Measurements from ENCODE around the gene QSER1. TPM values are rescaled to one million over a fixed set of nuclear protein-coding genes. Genes with fewer than 3 reads are reported as not detected.

QSER1 gene
- total and polyA plus RNA-seq, 10 of the 15 experiments (the other 5 are each of a cell fraction or from before 2014, with no cell fraction given), result 2.1 to 15.0 (median 9.4) TPM

DNA sequence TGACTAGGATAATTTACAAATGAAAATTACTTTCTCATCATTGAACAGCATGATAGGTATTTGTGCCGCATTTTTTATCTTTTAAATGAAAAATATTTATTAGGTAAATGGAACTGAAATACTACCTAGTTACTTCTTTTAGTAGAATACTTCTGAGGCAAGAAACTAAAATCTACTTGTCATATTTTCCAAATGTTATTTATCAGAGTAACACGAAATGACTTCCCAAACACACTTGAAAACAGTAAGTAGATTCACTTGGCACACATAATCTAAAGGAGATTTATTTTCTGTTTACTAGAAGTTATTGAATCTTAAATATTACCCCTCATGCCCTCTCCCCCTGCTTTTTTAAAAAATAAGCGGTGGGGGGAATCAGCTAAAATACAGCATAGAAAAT is 2.3 kb downstream of the QSER1 start:
- peak overlapping the region; percentile 91 for H3K4me3 ChIP-seq
- ChIA-PET CTCF (interaction anchor here (1.0 to 6.3 kb wide), 16 partner anchors 9 to 266 kb away, joined by 3 to 41 read pairs (median 4); no protein-coding TSS in a partner anchor), POLR2A (interaction anchor here (0.5 to 1.4 kb wide), 4 partner anchors 23 to 168 kb away, joined by 4 to 6 read pairs (median 4); no protein-coding TSS in a partner anchor), RAD21 (ENCODE audit: unreplicated experiment) (interaction anchor here (0.7 to 5.0 kb wide), 11 partner anchors 42 to 170 kb away, joined by 3 to 27 read pairs (median 5); partner anchors contain the start of gene PRRG4), SMC1A (ENCODE audit: uncharacterized antibody, unreplicated experiment) (interaction anchor here (0.7 to 7.4 kb wide), 23 partner anchors 9 to 169 kb away, joined by 3 to 47 read pairs (median 5); no protein-coding TSS in a partner anchor)
- peak overlapping the region; percentile 73 for H3K4me2 ChIP-seq (ENCODE audit: control insufficient read depth, insufficient read depth)
- DNase-seq (ENCODE audit: low read depth, low spot score) (no peak), ATAC-seq (no peak), FAIRE-seq (no peak)
- H3K4me1 ChIP-seq (ENCODE audit: control insufficient read depth, insufficient read depth, low read length), result peaks cover 20% of the 10 kb centered on the region
- H3K36me3 ChIP-seq (ENCODE audit: control insufficient read depth in 2 of 2, insufficient read depth in 2 of 2, low read length in 1 of 2), result peaks cover 0 to under 1% of the 10 kb centered on the region in 2 experiments; a peak in 1 of 4 replicates
- H2AFZ ChIP-seq (ENCODE audit: control insufficient read depth, low read depth, low read length), result no peak overlapping the region
- intact Hi-C loops (cut with micrococcal nuclease; ENCODE audit: unreplicated experiment) (loop anchor here (5.0 to 10.0 kb wide), 2 partner anchors 68 to 360 kb away; partner anchors contain the start of genes HIPK3 and PRRG4), in situ Hi-C loops (cut with MboI) (no loop called here)
- no peaks in the 10 kb centered on the region for H3K9me3 ChIP-seq (replicated peaks; ENCODE audit: control insufficient read depth, insufficient read depth, low read length)
- TF ChIP-seq PML (IDR thresholded peaks at IDR 0.05; ENCODE audit: low read length), result no peak
- no peak for TF ChIP-seq PKNOX1 (IDR thresholded peaks at IDR 0.05)
- no peak for TF ChIP-seq KLF5 (IDR thresholded peaks at IDR 0.05; ENCODE audit: partially characterized antibody)
- no peak for TF ChIP-seq CBX3 (IDR thresholded peaks at IDR 0.05; ENCODE audit: borderline replicate concordance, low read depth)
- no peak for TF ChIP-seq ATF2 (IDR thresholded peaks at IDR 0.05; ENCODE audit: low read length)
- TF ChIP-seq RELA (IDR thresholded peaks at IDR 0.05; ENCODE audit: borderline replicate concordance, partially characterized antibody), result no peak
- no peak for TF ChIP-seq LARP7 (IDR thresholded peaks at IDR 0.05)
- TF ChIP-seq, protein P1, sequence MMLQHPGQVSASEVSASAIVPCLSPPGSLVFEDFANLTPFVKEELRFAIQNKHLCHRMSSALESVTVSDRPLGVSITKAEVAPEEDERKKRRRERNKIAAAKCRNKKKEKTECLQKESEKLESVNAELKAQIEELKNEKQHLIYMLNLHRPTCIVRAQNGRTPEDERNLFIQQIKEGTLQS (IDR thresholded peaks at IDR 0.05; ENCODE audit: borderline replicate concordance, extremely low read depth, low read depth, low read length), result no peak
- TF ChIP-seq ZNF274 (IDR thresholded peaks at IDR 0.05; ENCODE audit: insufficient read depth, insufficient read length), result no peak
- TF ChIP-seq, protein P2, sequence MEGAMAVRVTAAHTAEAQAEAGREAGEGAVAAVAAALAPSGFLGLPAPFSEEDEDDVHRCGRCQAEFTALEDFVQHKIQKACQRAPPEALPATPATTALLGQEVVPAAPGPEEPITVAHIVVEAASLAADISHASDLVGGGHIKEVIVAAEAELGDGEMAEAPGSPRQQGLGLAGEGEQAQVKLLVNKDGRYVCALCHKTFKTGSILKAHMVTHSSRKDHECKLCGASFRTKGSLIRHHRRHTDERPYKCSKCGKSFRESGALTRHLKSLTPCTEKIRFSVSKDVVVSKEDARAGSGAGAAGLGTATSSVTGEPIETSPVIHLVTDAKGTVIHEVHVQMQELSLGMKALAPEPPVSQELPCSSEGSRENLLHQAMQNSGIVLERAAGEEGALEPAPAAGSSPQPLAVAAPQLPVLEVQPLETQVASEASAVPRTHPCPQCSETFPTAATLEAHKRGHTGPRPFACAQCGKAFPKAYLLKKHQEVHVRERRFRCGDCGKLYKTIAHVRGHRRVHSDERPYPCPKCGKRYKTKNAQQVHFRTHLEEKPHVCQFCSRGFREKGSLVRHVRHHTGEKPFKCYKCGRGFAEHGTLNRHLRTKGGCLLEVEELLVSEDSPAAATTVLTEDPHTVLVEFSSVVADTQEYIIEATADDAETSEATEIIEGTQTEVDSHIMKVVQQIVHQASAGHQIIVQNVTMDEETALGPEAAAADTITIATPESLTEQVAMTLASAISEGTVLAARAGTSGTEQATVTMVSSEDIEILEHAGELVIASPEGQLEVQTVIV (IDR thresholded peaks at IDR 0.05; ENCODE audit: borderline replicate concordance, partially characterized antibody), result no peak
- no peak for TF ChIP-seq RAD51 (IDR thresholded peaks at IDR 0.05)
- TF ChIP-seq BHLHE40 (IDR thresholded peaks at IDR 0.05; ENCODE audit: borderline replicate concordance in 1 of 2, low read depth in 2 of 2, low read length in 1 of 2), result no peak
- 67% methylated on average over 3 of the region's 3 CpGs for WGBS (ENCODE audit: insufficient coverage, insufficient replicate concordance, low lambda C conversion rate, missing lambda C conversion rate)
- peak overlapping the region; percentile 87 for H3K27ac ChIP-seq (ENCODE audit: control insufficient read depth, insufficient read depth)
- H3K79me2 ChIP-seq (ENCODE audit: control insufficient read depth, insufficient read depth, low read length), result peaks cover 68% of the 10 kb centered on the region
- TSS peak; percentile 47 for BruUV-seq (replicated peaks)
- peak overlapping the region; percentile 92 for H3K9ac ChIP-seq (ENCODE audit: control insufficient read depth, insufficient read depth, low read length)
- no peaks in the 10 kb centered on the region for H4K20me1 ChIP-seq (ENCODE audit: control insufficient read depth, insufficient read depth)
- no peaks in the 10 kb centered on the region for H3K27me3 ChIP-seq (replicated peaks in 1 of 2; ENCODE audit: control insufficient read depth in 2 of 2, insufficient read depth in 2 of 2, low read length in 1 of 2)

Measured in GM12878 (cell line).